ENCODE results near the gene CYP19A1. TPM values are rescaled to one million over a fixed set of nuclear protein-coding genes. Genes with fewer than 3 reads are reported as not detected.

Gene CYP19A1
- total RNA-seq, 1 experiment from 2014 or later: 0.77 TPM

- Mint-ChIP-seq H3K27me3 (ENCODE audit: insufficient read depth, unreplicated experiment) (no peaks in the 10 kb centered on the region), H3K9me3 (ENCODE audit: unreplicated experiment) (no peaks in the 10 kb centered on the region), H3K4me1 (ENCODE audit: low read depth, unreplicated experiment) (peaks cover 11% of the 10 kb centered on the region), H3K36me3 (ENCODE audit: insufficient read depth, unreplicated experiment) (peaks cover 10% of the 10 kb centered on the region), H3K4me3 (ENCODE audit: unreplicated experiment) (no peak overlapping the region), H3K27ac (ENCODE audit: unreplicated experiment) (no peak overlapping the region)
- ChIA-PET CTCF (no interaction called here), POLR2A (no interaction called here)
- intact Hi-C loops (cut with micrococcal nuclease; ENCODE audit: unreplicated experiment): no loop called here
- no peaks in the 10 kb centered on the region for H3K36me3 ChIP-seq (ENCODE audit: control insufficient read depth, insufficient read depth, low read length)
- no peaks in the 10 kb centered on the region for H3K9me3 ChIP-seq
- no peak overlapping the region for H3K4me3 ChIP-seq (ENCODE audit: low read depth, low read length)
- TF ChIP-seq, protein P1, sequence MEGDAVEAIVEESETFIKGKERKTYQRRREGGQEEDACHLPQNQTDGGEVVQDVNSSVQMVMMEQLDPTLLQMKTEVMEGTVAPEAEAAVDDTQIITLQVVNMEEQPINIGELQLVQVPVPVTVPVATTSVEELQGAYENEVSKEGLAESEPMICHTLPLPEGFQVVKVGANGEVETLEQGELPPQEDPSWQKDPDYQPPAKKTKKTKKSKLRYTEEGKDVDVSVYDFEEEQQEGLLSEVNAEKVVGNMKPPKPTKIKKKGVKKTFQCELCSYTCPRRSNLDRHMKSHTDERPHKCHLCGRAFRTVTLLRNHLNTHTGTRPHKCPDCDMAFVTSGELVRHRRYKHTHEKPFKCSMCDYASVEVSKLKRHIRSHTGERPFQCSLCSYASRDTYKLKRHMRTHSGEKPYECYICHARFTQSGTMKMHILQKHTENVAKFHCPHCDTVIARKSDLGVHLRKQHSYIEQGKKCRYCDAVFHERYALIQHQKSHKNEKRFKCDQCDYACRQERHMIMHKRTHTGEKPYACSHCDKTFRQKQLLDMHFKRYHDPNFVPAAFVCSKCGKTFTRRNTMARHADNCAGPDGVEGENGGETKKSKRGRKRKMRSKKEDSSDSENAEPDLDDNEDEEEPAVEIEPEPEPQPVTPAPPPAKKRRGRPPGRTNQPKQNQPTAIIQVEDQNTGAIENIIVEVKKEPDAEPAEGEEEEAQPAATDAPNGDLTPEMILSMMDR (IDR thresholded peaks at IDR 0.05; ENCODE audit: insufficient read depth in 1 of 2, low read depth in 1 of 2, low read length in 1 of 2, severe bottlenecking in 1 of 2, unreplicated experiment in 1 of 2): no peak
- no TSS peak for BruUV-seq (replicated peaks)
- H3K27me3 ChIP-seq (replicated peaks; ENCODE audit: control insufficient read depth, insufficient read depth, low read length): no peaks in the 10 kb centered on the region
- H3K4me1 ChIP-seq: 0 out of 2 replicates have a peak, but pooled peaks cover 3% of the 10 kb centered on the region
- no peak for DNase-seq
These were observed 157.9 kb downstream of the CYP19A1 start for GRCh38 chr15:51180534-51180933.

DNA sequence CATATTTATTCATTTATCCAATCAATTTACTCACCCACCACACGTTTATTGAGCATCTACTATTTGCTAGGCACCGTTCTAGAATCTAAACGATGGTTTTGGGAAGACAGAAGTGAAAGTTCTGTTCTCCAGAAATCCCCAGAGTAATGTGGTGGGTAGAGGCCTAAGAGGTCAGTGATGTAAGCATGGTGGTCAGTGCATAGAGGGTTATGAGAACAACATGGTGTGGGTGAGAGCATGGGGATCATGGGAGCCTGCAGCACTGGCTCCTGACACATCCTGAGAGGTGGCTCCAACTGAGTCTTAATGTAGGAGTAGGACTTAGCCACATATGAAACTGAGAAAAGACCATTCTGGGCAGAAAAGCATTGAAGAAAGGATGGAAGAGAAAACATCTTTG, 158.4 kb downstream of the CYP19A1 start:
- intact Hi-C loops (cut with micrococcal nuclease; ENCODE audit: unreplicated experiment): no loop called here
- Histone ChIP-seq H3K27me3 (replicated peaks; ENCODE audit: control insufficient read depth, insufficient read depth, low read length) (no peaks in the 10 kb centered on the region), H3K4me1 (0 out of 2 replicates have a peak, but pooled peaks cover 3% of the 10 kb centered on the region), H3K36me3 (ENCODE audit: control insufficient read depth, insufficient read depth, low read length) (no peaks in the 10 kb centered on the region), H3K4me3 (ENCODE audit: low read depth, low read length) (no peak overlapping the region), H3K9me3 (no peaks in the 10 kb centered on the region)
- POLR2A ChIA-PET: no interaction called here
- Mint-ChIP-seq H3K27me3 (ENCODE audit: insufficient read depth, unreplicated experiment) (no peaks in the 10 kb centered on the region), H3K27ac (ENCODE audit: unreplicated experiment) (no peak overlapping the region), H3K4me3 (ENCODE audit: unreplicated experiment) (no peak overlapping the region), H3K4me1 (ENCODE audit: low read depth, unreplicated experiment) (peaks cover 10% of the 10 kb centered on the region), H3K36me3 (ENCODE audit: insufficient read depth, unreplicated experiment) (peaks cover 9% of the 10 kb centered on the region), H3K9me3 (ENCODE audit: unreplicated experiment) (no peaks in the 10 kb centered on the region)
- CTCF ChIA-PET: no interaction called here
- BruUV-seq (replicated peaks): no TSS peak
- TF ChIP-seq, protein P1 (IDR thresholded peaks at IDR 0.05; ENCODE audit: insufficient read depth in 1 of 2, low read depth in 1 of 2, low read length in 1 of 2, severe bottlenecking in 1 of 2, unreplicated experiment in 1 of 2): no peak
- no peak for DNase-seq

DNA sequence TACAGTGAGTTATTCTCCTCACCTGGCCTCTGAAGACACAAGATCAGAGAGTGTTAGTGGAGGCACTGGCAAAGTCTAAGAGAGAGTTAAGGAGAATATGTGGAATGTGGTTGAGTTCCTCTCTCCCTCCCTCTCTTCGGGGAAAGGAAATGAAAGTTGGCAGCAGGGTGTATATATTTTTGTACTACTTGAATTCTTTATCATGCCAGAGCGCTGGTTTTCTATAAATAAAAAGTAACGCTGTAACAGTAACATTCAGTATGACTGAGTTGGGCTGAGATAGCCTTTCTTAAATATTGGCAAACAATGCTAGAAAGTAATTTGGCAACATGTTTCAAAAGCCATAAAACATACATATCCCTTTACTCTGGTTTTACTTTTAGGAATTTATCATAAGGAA, 166.2 kb downstream of the CYP19A1 start:
- no peaks in the 10 kb centered on the region for H3K27me3 Mint-ChIP-seq (ENCODE audit: insufficient read depth, unreplicated experiment)
- H3K36me3 ChIP-seq (ENCODE audit: control insufficient read depth, insufficient read depth, low read length): no peaks in the 10 kb centered on the region
- CTCF ChIA-PET: interaction anchor here (1.4 kb wide), 1 partner anchor 9 kb away, joined by 6 read pairs; no protein-coding TSS in a partner anchor
- H3K27me3 ChIP-seq (replicated peaks; ENCODE audit: control insufficient read depth, insufficient read depth, low read length): no peaks in the 10 kb centered on the region
- H3K9me3 Mint-ChIP-seq (ENCODE audit: unreplicated experiment): no peaks in the 10 kb centered on the region
- H3K4me1 Mint-ChIP-seq (ENCODE audit: low read depth, unreplicated experiment): no peaks in the 10 kb centered on the region
- POLR2A ChIA-PET: no interaction called here
- DNase-seq: no peak
- H3K4me3 ChIP-seq (ENCODE audit: low read depth, low read length): no peak overlapping the region
- no TSS peak for BruUV-seq (replicated peaks)
- no peaks in the 10 kb centered on the region for H3K36me3 Mint-ChIP-seq (ENCODE audit: insufficient read depth, unreplicated experiment)
- H3K4me1 ChIP-seq: no peaks in the 10 kb centered on the region
- no peaks in the 10 kb centered on the region for H3K9me3 ChIP-seq
- no peak overlapping the region for H3K4me3 Mint-ChIP-seq (ENCODE audit: unreplicated experiment)
- TF ChIP-seq, protein P1 (IDR thresholded peaks at IDR 0.05; ENCODE audit: insufficient read depth in 1 of 2, low read depth in 1 of 2, low read length in 1 of 2, severe bottlenecking in 1 of 2, unreplicated experiment in 1 of 2): no peak
- no peak overlapping the region for H3K27ac Mint-ChIP-seq (ENCODE audit: unreplicated experiment)
- intact Hi-C loops (cut with micrococcal nuclease; ENCODE audit: unreplicated experiment): no loop called here

All from Caco-2 (cell line).